Calu3 (cell line): ENCODE results near the gene PRSS38. TPM values are rescaled to one million over a fixed set of nuclear protein-coding genes. Genes with fewer than 3 reads are reported as not detected.

ENCODE experiments used
- BruUV-seq: library from RNA; stranded (reverse); fragments of 400-500 nt; replicated peaks from 2 replicates; lab custom pipeline; 2021; lab: Mats Ljungman, UMichigan
- CTCF ChIA-PET: fragments of 300-600 bp; sonication (Branson Sonifier 250); formaldehyde crosslinking; loops from one replicate; lab custom pipeline; 2022; ENCODE audit warnings: antibody characterized with exemption; lab: Charles Lee
- DNase-seq: peaks from one replicate; pipeline ENCODE4 v3.0.0; 2022
- H3K27ac Mint-ChIP-seq: one replicate; pipeline ENCODE4 v1.8.0; 2022; ENCODE audit warnings: mixed read lengths; ENCODE audit not compliant: unreplicated experiment
- H3K27me3 Mint-ChIP-seq: one replicate; pipeline ENCODE4 v1.8.0; 2022; ENCODE audit warnings: mixed read lengths; ENCODE audit not compliant: unreplicated experiment
- H3K36me3 Mint-ChIP-seq: one replicate; pipeline ENCODE4 v1.8.0; 2022; ENCODE audit warnings: mild to moderate bottlenecking, moderate library complexity, mixed read lengths; ENCODE audit not compliant: insufficient read depth, unreplicated experiment
- H3K4me1 Mint-ChIP-seq: one replicate; pipeline ENCODE4 v1.8.0; 2022; ENCODE audit warnings: mild to moderate bottlenecking, low read depth, mixed read lengths; ENCODE audit not compliant: unreplicated experiment
- H3K4me3 Mint-ChIP-seq: one replicate; pipeline ENCODE4 v1.8.0; 2022; ENCODE audit warnings: mild to moderate bottlenecking, low read depth, moderate library complexity, mixed read lengths; ENCODE audit not compliant: unreplicated experiment
- H3K9me3 Mint-ChIP-seq: one replicate; pipeline ENCODE4 v1.8.0; 2022; ENCODE audit warnings: low read depth, mixed read lengths; ENCODE audit not compliant: unreplicated experiment
- intact Hi-C: fragments of 100-400 bp; cut with micrococcal nuclease; formaldehyde crosslinking; loops from one replicate; pipeline ENCODE4 v1.10.0; 2022; ENCODE audit not compliant: unreplicated experiment
- total RNA-seq: library from RNA; stranded (reverse); gene quantifications from 2 replicates; pipeline ENCODE4 v1.2.3, GENCODE V29; 2022
- TF ChIP-seq, protein P1 (sequence below): fragments of 200-600 bp; IDR thresholded peaks from one replicate; pipeline ENCODE4 v1.8.0; 2022; ENCODE audit warnings: antibody characterized with exemption; ENCODE audit not compliant: unreplicated experiment

PRSS38 gene
- total RNA-seq, 1 experiment from 2014 or later, result not detected

DNA sequence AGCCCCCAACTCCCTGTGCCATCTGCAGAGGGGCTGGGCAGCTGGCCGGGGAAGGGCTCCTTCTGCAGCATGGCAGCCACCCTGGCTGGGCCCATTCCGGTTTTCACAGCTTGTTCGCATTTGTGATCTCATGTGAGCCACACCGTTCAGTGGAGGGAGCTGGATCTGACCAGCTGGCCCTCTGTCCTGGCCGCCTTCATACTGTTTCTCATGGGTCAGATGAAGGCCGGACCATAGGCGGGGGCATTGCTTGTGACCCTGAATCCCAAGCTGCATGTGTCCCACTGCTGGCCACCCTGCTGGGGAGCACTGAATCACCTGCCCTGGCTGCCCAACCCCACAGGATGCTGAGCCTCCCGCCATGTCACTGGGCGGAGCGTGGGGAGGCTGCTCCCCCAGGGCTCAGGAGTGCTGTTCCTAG is 36.4 kb upstream of the PRSS38 start:
- Mint-ChIP-seq H3K9me3 (no peaks in the 10 kb centered on the region), H3K36me3 (peaks cover 4% of the 10 kb centered on the region), H3K27ac (no peak overlapping the region), H3K4me3 (no peak overlapping the region), H3K4me1 (no peaks in the 10 kb centered on the region), H3K27me3 (no peaks in the 10 kb centered on the region)
- TF ChIP-seq, protein P1, sequence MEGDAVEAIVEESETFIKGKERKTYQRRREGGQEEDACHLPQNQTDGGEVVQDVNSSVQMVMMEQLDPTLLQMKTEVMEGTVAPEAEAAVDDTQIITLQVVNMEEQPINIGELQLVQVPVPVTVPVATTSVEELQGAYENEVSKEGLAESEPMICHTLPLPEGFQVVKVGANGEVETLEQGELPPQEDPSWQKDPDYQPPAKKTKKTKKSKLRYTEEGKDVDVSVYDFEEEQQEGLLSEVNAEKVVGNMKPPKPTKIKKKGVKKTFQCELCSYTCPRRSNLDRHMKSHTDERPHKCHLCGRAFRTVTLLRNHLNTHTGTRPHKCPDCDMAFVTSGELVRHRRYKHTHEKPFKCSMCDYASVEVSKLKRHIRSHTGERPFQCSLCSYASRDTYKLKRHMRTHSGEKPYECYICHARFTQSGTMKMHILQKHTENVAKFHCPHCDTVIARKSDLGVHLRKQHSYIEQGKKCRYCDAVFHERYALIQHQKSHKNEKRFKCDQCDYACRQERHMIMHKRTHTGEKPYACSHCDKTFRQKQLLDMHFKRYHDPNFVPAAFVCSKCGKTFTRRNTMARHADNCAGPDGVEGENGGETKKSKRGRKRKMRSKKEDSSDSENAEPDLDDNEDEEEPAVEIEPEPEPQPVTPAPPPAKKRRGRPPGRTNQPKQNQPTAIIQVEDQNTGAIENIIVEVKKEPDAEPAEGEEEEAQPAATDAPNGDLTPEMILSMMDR, result no peak
- DNase-seq, result no peak
- CTCF ChIA-PET, result no interaction called here
- BruUV-seq, result no TSS peak
- intact Hi-C loops, result no loop called here

DNA sequence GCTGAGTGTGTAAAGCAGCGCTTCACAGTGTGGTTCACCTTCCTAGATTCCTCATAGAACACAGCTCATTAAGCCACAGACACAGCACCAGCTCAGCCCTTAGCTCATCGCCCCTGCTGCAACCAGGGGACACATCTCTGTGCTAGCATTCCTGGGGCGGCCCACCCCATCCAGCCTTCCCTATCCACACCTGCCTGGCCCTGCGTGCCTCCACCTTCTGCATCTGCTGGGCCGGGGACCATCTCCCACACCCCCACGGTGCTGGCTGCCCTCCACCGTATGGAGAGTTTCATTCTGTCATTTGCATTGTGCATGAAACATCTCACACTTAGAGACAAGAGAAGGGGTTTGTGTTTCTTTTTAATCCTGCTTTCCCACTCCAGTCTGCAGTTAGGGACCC is 35.8 kb upstream of the PRSS38 start:
- CTCF ChIA-PET, result interaction anchor here (0.6 kb wide), 1 partner anchor 124 kb away, joined by 3 read pairs; no protein-coding TSS in a partner anchor
- no peak overlapping the region for H3K27ac Mint-ChIP-seq
- BruUV-seq, result no TSS peak
- no peaks in the 10 kb centered on the region for H3K9me3 Mint-ChIP-seq
- TF ChIP-seq, protein P1, result no peak
- no peak for DNase-seq
- no peaks in the 10 kb centered on the region for H3K4me1 Mint-ChIP-seq
- intact Hi-C loops, result no loop called here
- peaks cover 4% of the 10 kb centered on the region for H3K36me3 Mint-ChIP-seq
- H3K27me3 Mint-ChIP-seq, result no peaks in the 10 kb centered on the region
- no peak overlapping the region for H3K4me3 Mint-ChIP-seq

DNA sequence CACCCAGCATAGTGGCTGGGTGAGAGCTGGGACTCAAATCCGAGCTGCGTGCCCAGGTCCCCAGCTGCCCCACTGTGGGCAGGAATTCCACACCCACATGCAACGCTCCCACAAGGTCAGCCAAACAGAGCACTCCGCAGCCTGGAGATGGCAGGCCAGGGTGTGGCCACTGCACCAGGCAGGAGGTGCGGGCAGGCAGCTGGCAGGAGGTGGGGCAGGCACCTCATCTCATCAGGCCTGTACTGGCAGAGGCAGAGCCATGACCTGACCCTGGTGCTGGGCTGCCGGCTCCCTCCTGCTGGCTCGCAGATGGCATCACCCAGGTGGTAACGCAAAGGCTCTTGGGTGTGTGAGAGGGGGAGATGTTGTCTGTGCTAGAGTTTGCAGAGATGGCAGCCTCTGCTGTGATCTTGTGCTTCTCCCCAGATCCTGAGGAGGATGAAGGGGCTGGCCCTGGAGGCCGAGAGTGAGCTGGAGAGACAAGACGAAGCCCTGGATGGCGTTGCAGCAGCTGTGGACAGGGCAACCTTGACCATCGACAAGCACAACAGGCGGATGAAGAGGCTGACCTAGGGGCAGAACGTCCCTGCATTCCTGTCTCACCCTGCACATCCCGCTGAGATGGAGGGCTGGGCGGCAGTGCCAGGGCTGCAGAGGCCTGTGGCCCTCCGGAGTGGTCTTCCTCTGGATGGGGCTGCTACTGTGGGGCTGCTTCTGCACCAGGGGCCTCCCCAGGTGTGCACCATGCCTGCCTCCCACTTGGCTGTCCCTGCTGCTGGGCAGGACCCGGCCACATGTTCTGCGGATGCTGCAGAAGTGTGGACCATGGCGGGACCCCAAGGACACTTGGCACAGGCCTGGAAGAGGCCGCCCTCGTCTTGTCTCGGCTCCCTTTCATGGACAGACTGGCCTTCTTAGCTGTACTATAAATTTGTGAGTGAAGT is 35.1 kb upstream of the PRSS38 start:
- H3K36me3 Mint-ChIP-seq, result peaks cover 4% of the 10 kb centered on the region
- H3K9me3 Mint-ChIP-seq, result no peaks in the 10 kb centered on the region
- intact Hi-C loops, result no loop called here
- no peak overlapping the region for H3K27ac Mint-ChIP-seq
- H3K4me3 Mint-ChIP-seq, result no peak overlapping the region
- CTCF ChIA-PET, result interaction anchor here (0.6 kb wide), 1 partner anchor 123 kb away, joined by 3 read pairs; no protein-coding TSS in a partner anchor
- TSS peak; percentile 26 for BruUV-seq
- H3K4me1 Mint-ChIP-seq, result no peaks in the 10 kb centered on the region
- TF ChIP-seq, protein P1, result no peak
- DNase-seq, result no peak
- no peaks in the 10 kb centered on the region for H3K27me3 Mint-ChIP-seq

DNA sequence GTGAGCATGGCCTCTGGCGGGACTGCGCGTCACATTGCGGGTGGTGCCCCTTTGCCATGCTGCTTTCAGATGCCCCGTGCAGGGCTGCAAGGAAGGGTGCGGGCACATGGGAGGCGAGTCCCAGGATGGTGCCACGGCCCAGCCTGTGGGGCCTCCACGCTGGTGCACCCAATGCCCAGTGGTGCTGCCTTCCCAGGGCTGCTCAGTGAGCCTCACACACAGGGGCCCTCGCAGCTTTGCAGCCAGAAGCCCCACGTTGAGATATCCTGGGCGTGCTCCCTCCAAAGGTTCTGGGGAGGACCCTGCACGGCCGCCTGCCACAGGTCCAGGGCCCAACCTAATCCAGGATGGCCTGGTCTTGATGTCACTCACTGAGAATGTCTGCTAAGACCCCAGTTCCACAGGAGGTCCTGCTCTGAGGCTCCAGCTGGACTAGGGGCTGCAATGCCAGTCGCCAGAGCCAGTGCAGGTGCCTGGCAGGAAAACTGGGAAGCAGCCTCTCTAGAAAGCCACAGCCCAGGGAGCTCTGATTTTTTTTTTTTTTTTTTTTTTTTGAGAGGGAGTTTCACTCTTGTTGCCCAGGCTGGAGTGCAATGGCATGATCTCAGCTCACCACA is 34.1 kb upstream of the PRSS38 start:
- Mint-ChIP-seq H3K4me1 (peaks cover 3% of the 10 kb centered on the region), H3K27ac (no peak overlapping the region), H3K36me3 (peaks cover 11% of the 10 kb centered on the region), H3K9me3 (no peaks in the 10 kb centered on the region), H3K4me3 (no peak overlapping the region), H3K27me3 (peaks cover 9% of the 10 kb centered on the region)
- no TSS peak for BruUV-seq
- CTCF ChIA-PET, result interaction anchor here (0.7 kb wide), 1 partner anchor 463 kb away, joined by 3 read pairs; the partner anchor contains the start of gene CDC42BPA
- TF ChIP-seq, protein P1, result no peak
- intact Hi-C loops, result no loop called here
- no peak for DNase-seq
